Renal cortical epithelial cell (primary cell): ENCODE measurements around the gene WDR77. TPM values are rescaled to one million over a fixed set of nuclear protein-coding genes. Genes with fewer than 3 reads are reported as not detected.

Experiments
- DNase-seq: peaks from one replicate; pipeline ENCODE4 v3.0.0-alpha.2; 2011; ENCODE audit warnings: low read depth
- total RNA-seq: library from RNA; depleted of rRNA; stranded (reverse); fragments of >200 nt; gene quantifications from 2 replicates; pipeline ENCODE4 v1.2.3, GENCODE V29; 2014

WDR77 gene
- total RNA-seq, 1 donor from 2014 or later: 86.7 TPM

- DNase-seq: no peak
These were observed 9.3 kb downstream of the WDR77 start for GRCh38 chr1:111439461-111440351.

GRCh38 chr1:111436726-111437125 is 12.3 kb downstream of the WDR77 start:
- DNase-seq: no peak

GRCh38 chr1:111424281-111424680 is 24.8 kb downstream of the WDR77 start:
- peak; percentile 74 for DNase-seq

- DNase-seq: peak; percentile 94
These were observed 26.3 kb downstream of the WDR77 start for GRCh38 chr1:111422546-111423391.

GRCh38 chr1:111420377-111420776 is 28.7 kb downstream of the WDR77 start:
- DNase-seq: no peak

GRCh38 chr1:111419037-111419436 is 30.0 kb downstream of the WDR77 start:
- DNase-seq: no peak

GRCh38 chr1:111417755-111418154 is 31.3 kb downstream of the WDR77 start:
- DNase-seq: no peak

- no peak for DNase-seq
These were observed 33.6 kb downstream of the WDR77 start for GRCh38 chr1:111415461-111415860.

- no peak for DNase-seq
These were observed 34.3 kb downstream of the WDR77 start for GRCh38 chr1:111414756-111415155.

GRCh38 chr1:111412839-111413238 is 36.2 kb downstream of the WDR77 start:
- no peak for DNase-seq

GRCh38 chr1:111407301-111407700 is 41.8 kb downstream of the WDR77 start:
- DNase-seq: no peak

- peak; percentile 8 for DNase-seq
These were observed 42.7 kb downstream of the WDR77 start for GRCh38 chr1:111406321-111406768.

- DNase-seq: no peak
These were observed 44.5 kb downstream of the WDR77 start for GRCh38 chr1:111404588-111404987.

GRCh38 chr1:111402083-111402482 is 47.0 kb downstream of the WDR77 start:
- DNase-seq: no peak

GRCh38 chr1:111399792-111400610 is 49.1 kb downstream of the WDR77 start:
- DNase-seq: peak; percentile 47

- no peak for DNase-seq
These were observed 56.6 kb downstream of the WDR77 start for GRCh38 chr1:111392460-111392945.

GRCh38 chr1:111392042-111392441 is 57.0 kb downstream of the WDR77 start:
- DNase-seq: no peak
